Tibial artery (tissue), 4 donors: Measurements from ENCODE around the gene YPEL5.

Experiments
- DNase-seq, 2 donors: peaks; one replicate each; pipeline ENCODE4 v3.0.0-alpha.2; 2019
- H3K27ac ChIP-seq, 2 donors: fragments of 200-600 bp; sonication (generic) in 1 of 2; 1 replicate in 1 of 2; 2 replicates in 1 of 2; pipeline ENCODE4 v1.5.1; 2018 to 2019; ENCODE audit warnings: mild to moderate bottlenecking in 1 of 2
- H3K27me3 ChIP-seq, 2 donors: fragments of 200-600 bp; sonication (generic) in 1 of 2; one replicate each; pipeline versions ENCODE4 v1.5.1 to v1.6.0; 2016 to 2019
- H3K36me3 ChIP-seq, 3 donors: fragments of 200-600 bp; sonication (generic) in 2 of 3; one replicate each; pipeline ENCODE4 v1.5.1; 2016 to 2019; ENCODE audit warnings: mild to moderate bottlenecking in 2 of 3
- H3K4me1 ChIP-seq, 4 donors: fragments of 200-600 bp; sonication (generic) in 2 of 4; 1 replicate in 3 of 4; 2 replicates in 1 of 4; pipeline ENCODE4 v1.5.1; 2016 to 2019
- H3K4me3 ChIP-seq, 2 donors: fragments of 200-600 bp; sonication (generic) in 1 of 2; 1 replicate in 1 of 2; 2 replicates in 1 of 2; pipeline ENCODE4 v1.5.1; 2018 to 2019; ENCODE audit warnings: mild to moderate bottlenecking in 2 of 2
- H3K9me3 ChIP-seq, 3 donors: fragments of 200-600 bp; sonication (generic) in 1 of 3; one replicate each; pipeline ENCODE4 v1.5.1; 2016 to 2019
- intact Hi-C: fragments of 100-400 bp; cut with DNase I; formaldehyde crosslinking; loops from one replicate; pipeline ENCODE4 v1.15.0; 2023; ENCODE audit warnings: low total_unique reads
- TF ChIP-seq, protein P1 (sequence below), 2 experiments: fragments of 200-600 bp in 1 of 2; fragments of 450-650 bp in 1 of 2; IDR thresholded peaks; one replicate each; pipeline ENCODE4 v1.5.1; 2017 to 2019; ENCODE audit warnings: antibody characterized with exemption in 2 of 2, mild to moderate bottlenecking in 1 of 2, moderate library complexity in 1 of 2

The YPEL5 gene

DNA sequence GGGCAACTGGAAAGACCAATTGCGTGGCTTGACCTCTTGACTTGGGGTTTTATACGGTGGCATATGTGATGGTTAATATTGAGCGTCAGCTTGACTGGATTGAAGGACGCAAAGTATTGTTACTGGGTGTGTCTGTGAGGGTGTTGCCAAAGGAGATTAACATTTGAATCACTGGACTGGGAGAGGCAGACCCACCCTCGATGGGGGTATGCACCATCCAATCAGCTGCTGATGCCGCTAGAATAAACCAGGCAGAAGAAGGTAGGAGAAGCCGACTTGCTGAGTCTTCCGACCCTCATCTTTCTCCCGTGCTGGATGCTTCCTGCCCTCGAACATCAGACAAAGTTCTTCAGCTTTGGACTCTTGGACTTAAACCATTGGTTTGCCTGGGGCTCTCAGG is 34.2 kb upstream of the YPEL5 start:
- DNase-seq = no peak
- Histone ChIP-seq H3K4me3 (no peak overlapping the region), H3K27ac (no peak overlapping the region), H3K4me1 (peaks cover 0 to 5% (median 0%) of the 10 kb centered on the region in 4 donors), H3K36me3 (no peaks in the 10 kb centered on the region), H3K9me3 (no peaks in the 10 kb centered on the region), H3K27me3 (no peaks in the 10 kb centered on the region)
- TF ChIP-seq, protein P1, sequence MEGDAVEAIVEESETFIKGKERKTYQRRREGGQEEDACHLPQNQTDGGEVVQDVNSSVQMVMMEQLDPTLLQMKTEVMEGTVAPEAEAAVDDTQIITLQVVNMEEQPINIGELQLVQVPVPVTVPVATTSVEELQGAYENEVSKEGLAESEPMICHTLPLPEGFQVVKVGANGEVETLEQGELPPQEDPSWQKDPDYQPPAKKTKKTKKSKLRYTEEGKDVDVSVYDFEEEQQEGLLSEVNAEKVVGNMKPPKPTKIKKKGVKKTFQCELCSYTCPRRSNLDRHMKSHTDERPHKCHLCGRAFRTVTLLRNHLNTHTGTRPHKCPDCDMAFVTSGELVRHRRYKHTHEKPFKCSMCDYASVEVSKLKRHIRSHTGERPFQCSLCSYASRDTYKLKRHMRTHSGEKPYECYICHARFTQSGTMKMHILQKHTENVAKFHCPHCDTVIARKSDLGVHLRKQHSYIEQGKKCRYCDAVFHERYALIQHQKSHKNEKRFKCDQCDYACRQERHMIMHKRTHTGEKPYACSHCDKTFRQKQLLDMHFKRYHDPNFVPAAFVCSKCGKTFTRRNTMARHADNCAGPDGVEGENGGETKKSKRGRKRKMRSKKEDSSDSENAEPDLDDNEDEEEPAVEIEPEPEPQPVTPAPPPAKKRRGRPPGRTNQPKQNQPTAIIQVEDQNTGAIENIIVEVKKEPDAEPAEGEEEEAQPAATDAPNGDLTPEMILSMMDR (IDR thresholded peaks at IDR 0.05) = no peak
- intact Hi-C loops = no loop called here

DNA sequence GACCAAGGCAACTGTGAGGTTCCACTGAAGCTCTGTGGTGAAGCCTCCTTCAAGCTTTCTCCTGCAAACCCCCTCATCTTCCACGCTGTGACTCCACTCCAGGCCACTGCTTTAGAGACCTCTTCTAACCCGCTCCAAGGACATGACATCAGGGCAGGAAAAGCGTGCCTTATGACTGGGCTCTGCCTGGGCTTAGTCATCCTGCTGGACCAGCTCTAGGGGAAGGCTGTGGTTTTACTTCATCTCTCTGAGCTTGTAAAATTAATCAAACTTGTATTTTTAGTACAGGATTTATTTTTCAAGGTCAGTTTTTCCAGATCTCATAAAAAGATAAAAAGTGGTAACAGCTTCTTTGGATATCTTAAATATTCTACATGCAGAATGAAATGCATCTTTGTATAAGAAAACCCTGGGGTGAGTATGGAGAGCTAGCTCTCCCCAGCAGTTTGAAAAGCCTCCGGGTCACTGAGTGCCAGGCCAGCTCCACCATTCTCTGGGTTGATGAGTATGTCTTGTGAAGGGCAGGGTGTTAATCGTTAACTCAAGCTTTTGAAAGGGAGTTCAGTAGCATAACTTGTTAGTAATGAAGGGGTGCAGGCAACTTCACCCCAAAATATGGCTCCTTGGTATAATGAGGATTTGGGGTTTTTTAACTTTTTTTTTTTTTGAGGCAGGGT is 33.1 kb upstream of the YPEL5 start:
- Histone ChIP-seq H3K27ac (no peak overlapping the region), H3K36me3 (no peaks in the 10 kb centered on the region), H3K4me3 (no peak overlapping the region), H3K4me1 (peaks cover 0 to 5% (median 0%) of the 10 kb centered on the region in 4 donors), H3K9me3 (no peaks in the 10 kb centered on the region), H3K27me3 (peaks cover 0 to 2% of the 10 kb centered on the region in 2 donors)
- DNase-seq = peak in 1 of 2 donors; percentile 36
- intact Hi-C loops = no loop called here
- TF ChIP-seq, protein P1 (IDR thresholded peaks at IDR 0.05) = no peak

DNA sequence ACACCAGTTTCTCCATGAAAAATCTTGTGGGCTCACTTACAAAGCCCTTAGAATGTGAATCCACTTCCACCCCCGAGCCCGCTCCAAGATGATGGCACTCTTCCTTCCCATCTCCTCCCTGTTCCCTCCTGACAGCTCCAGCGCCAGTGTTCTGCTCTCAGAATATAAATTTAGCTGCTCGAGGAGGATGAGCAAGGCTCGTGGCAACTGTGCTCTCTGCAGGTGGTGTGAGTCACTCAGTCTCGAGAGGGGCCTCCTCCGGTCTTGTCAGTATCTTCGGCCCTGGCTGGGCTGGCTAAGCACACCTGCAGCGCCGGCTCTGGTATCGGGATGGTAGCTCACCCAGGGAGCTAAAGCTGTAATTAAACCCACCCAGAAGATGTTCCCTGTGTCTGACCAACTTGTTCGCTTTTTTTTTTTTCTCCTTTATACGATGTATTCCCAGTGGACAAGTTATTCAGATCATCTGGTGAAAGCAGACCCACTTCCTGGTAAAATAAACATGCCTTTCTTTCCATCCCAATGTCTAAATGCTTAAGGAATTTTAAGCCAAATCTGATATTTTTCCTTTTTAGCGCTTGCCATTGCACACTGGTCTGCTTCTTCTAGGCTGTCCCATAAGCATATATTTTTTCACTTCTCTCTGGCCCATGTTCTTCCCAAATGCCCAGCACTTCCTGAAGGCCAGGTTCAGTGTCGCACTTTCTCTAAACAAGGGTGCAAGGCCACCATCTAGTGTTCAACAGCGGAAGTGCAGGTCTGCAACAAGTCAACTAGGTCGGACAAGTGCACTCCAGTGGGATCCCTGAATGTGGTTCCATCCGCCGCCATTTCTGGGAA is 31.4 kb upstream of the YPEL5 start:
- TF ChIP-seq, protein P1 (IDR thresholded peaks at IDR 0.05) = peak; percentile 80 to 85
- Histone ChIP-seq H3K4me3 (no peak overlapping the region), H3K36me3 (no peaks in the 10 kb centered on the region), H3K27me3 (peaks cover 0 to 2% of the 10 kb centered on the region in 2 donors), H3K27ac (no peak overlapping the region), H3K9me3 (no peaks in the 10 kb centered on the region), H3K4me1 (peaks cover 0 to 5% (median 0%) of the 10 kb centered on the region in 4 donors)
- intact Hi-C loops = no loop called here
- peak; percentile 85 to 87 for DNase-seq

DNA sequence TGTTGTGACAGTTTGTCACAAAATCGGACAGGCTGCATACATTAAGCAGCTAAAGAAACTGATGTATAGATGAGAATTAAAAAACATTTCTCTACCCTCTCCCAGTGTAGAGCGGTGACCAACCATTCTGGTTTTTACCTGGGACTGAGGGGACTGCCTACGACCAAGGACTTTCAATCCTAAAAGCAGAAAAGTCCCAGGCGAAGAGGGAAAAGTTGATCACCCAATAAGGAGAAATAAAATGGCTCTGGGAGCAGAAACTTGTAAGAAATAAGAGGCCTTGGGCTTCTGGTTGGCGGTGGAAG is 30.9 kb upstream of the YPEL5 start:
- Histone ChIP-seq H3K9me3 (no peaks in the 10 kb centered on the region), H3K27ac (no peak overlapping the region), H3K4me3 (no peak overlapping the region), H3K36me3 (no peaks in the 10 kb centered on the region), H3K4me1 (peaks cover 0 to 5% (median 0%) of the 10 kb centered on the region in 4 donors), H3K27me3 (peaks cover 0 to 2% of the 10 kb centered on the region in 2 donors)
- intact Hi-C loops = no loop called here
- TF ChIP-seq, protein P1 (IDR thresholded peaks at IDR 0.05) = no peak
- no peak for DNase-seq

GRCh38 chr2:30122362-30122761 is 24.4 kb upstream of the YPEL5 start:
- Histone ChIP-seq H3K4me3 (no peak overlapping the region), H3K27me3 (peaks cover 0 to 14% of the 10 kb centered on the region in 2 donors), H3K9me3 (no peaks in the 10 kb centered on the region), H3K27ac (no peak overlapping the region), H3K36me3 (no peaks in the 10 kb centered on the region), H3K4me1 (no peaks in the 10 kb centered on the region)
- intact Hi-C loops = no loop called here
- DNase-seq = no peak
- TF ChIP-seq, protein P1 (IDR thresholded peaks at IDR 0.05) = no peak
